Calu3 (cell line): Measurements from ENCODE around the gene AP2A1. TPM values are rescaled to one million over a fixed set of nuclear protein-coding genes. Genes with fewer than 3 reads are reported as not detected.

Source experiments
- BruUV-seq: library from RNA; stranded (reverse); fragments of 400-500 nt; replicated peaks from 2 replicates; lab custom pipeline; 2021; lab: Mats Ljungman, UMichigan
- CTCF ChIA-PET: fragments of 300-600 bp; sonication (Branson Sonifier 250); formaldehyde crosslinking; loops from one replicate; lab custom pipeline; 2022; ENCODE audit warnings: antibody characterized with exemption; lab: Charles Lee
- DNase-seq: peaks from one replicate; pipeline ENCODE4 v3.0.0; 2022
- H3K27ac Mint-ChIP-seq: one replicate; pipeline ENCODE4 v1.8.0; 2022; ENCODE audit warnings: mixed read lengths; ENCODE audit not compliant: unreplicated experiment
- H3K27me3 Mint-ChIP-seq: one replicate; pipeline ENCODE4 v1.8.0; 2022; ENCODE audit warnings: mixed read lengths; ENCODE audit not compliant: unreplicated experiment
- H3K36me3 Mint-ChIP-seq: one replicate; pipeline ENCODE4 v1.8.0; 2022; ENCODE audit warnings: mild to moderate bottlenecking, moderate library complexity, mixed read lengths; ENCODE audit not compliant: insufficient read depth, unreplicated experiment
- H3K4me1 Mint-ChIP-seq: one replicate; pipeline ENCODE4 v1.8.0; 2022; ENCODE audit warnings: mild to moderate bottlenecking, low read depth, mixed read lengths; ENCODE audit not compliant: unreplicated experiment
- H3K4me3 Mint-ChIP-seq: one replicate; pipeline ENCODE4 v1.8.0; 2022; ENCODE audit warnings: mild to moderate bottlenecking, low read depth, moderate library complexity, mixed read lengths; ENCODE audit not compliant: unreplicated experiment
- H3K9me3 Mint-ChIP-seq: one replicate; pipeline ENCODE4 v1.8.0; 2022; ENCODE audit warnings: low read depth, mixed read lengths; ENCODE audit not compliant: unreplicated experiment
- CTCF ChIP-seq: fragments of 200-600 bp; IDR thresholded peaks from one replicate; pipeline ENCODE4 v1.8.0; 2022; ENCODE audit warnings: antibody characterized with exemption; ENCODE audit not compliant: unreplicated experiment
- intact Hi-C: fragments of 100-400 bp; cut with micrococcal nuclease; formaldehyde crosslinking; loops from one replicate; pipeline ENCODE4 v1.10.0; 2022; ENCODE audit not compliant: unreplicated experiment
- total RNA-seq: library from RNA; stranded (reverse); gene quantifications from 2 replicates; pipeline ENCODE4 v1.2.3, GENCODE V29; 2022

The AP2A1 gene
- total RNA-seq, 1 experiment from 2014 or later: 89.0 TPM

DNA sequence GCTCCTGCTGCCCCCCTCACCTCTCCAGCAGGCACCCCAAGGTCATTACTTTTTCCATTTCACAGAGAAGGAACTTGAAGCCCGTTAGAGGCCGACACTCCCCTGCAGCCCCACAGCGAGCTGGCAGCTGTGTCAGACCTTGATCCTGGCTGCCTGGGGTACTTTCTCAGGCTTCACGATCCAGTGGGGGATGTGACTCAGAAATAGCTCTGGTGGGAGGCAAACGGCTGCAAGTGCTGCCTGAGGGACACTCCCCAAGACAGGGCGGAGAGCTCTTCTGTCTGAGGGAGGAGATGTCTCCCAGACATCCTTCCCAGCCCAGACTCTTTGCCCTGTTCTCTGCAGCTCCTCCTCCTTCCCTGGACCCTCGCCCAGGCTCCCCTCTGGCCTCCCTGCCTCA lies 8.5 kb upstream of the AP2A1 start:
- Mint-ChIP-seq H3K27ac (no peak overlapping the region), H3K9me3 (peaks cover 3% of the 10 kb centered on the region), H3K27me3 (peaks cover 18% of the 10 kb centered on the region), H3K4me1 (no peaks in the 10 kb centered on the region), H3K4me3 (no peak overlapping the region), H3K36me3 (no peaks in the 10 kb centered on the region)
- TF ChIP-seq CTCF: no peak
- no TSS peak for BruUV-seq
- intact Hi-C loops: no loop called here
- CTCF ChIA-PET: interaction anchor here (0.6 to 0.9 kb wide), 3 partner anchors 8 to 725 kb away, joined by 3 to 8 read pairs (median 6); partner anchors contain the start of gene AP2A1
- DNase-seq: no peak

DNA sequence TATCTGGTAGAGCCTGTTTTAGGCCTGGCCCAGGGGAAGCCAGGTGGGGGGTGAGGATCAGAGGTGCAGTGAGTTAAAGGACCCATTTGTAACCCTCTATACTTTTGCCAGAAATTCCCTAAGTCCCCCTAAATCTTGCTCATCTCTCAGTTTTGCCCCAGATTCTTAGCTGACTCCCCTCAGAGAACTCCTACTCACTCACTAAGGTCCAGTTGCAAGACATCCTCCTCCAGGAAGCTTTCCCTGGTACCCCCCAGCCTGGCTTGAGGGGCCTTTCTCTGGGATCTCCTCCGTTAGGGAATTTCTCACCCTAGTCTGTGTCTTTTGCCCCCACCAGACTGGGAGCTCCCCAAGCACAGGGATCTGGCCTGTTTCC lies 5.6 kb upstream of the AP2A1 start:
- CTCF ChIA-PET: no interaction called here
- intact Hi-C loops: no loop called here
- Mint-ChIP-seq H3K4me3 (no peak overlapping the region), H3K27me3 (peaks cover 18% of the 10 kb centered on the region), H3K27ac (no peak overlapping the region), H3K9me3 (no peaks in the 10 kb centered on the region), H3K4me1 (no peaks in the 10 kb centered on the region), H3K36me3 (peaks cover 4% of the 10 kb centered on the region)
- no peak for DNase-seq
- BruUV-seq: no TSS peak
- TF ChIP-seq CTCF: no peak

DNA sequence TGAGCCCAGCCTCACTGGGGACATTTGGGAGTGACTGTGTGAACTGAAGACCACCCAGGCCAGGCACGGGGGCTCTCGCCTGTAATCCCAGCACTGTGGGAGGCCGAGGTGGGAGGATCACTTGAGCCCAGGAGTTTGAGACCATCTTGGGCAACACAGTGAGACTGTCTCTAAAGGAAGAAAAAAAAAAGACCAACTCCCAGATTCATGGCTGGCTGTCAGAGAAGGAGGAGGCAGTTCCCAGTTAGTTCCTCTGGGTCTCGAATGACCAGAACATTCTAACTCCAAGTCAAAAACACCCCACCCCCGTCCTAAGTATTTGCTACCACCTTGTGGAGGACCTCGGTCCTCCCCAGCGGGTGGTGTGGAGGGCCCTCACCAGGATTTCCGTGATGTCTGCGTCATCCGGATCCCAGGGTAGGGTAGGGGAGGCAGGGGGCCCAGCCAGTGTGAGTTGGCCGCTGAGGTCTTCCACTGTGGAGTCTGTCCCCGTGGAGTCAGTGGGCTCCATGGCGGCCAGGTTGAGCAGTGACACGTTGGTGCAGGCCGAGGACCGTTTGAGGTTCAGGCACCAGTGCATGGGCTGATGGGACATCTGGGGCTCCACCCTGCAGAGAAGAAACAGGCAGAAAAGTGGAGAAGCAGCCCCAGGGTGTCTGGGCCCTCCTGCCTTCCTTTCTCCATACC lies 5.0 kb upstream of the AP2A1 start:
- TF ChIP-seq CTCF: no peak
- CTCF ChIA-PET: no interaction called here
- H3K4me1 Mint-ChIP-seq: no peaks in the 10 kb centered on the region
- no peak overlapping the region for H3K27ac Mint-ChIP-seq
- no peak overlapping the region for H3K4me3 Mint-ChIP-seq
- H3K36me3 Mint-ChIP-seq: peaks cover 9% of the 10 kb centered on the region
- no peak for DNase-seq
- no peaks in the 10 kb centered on the region for H3K9me3 Mint-ChIP-seq
- peaks cover 18% of the 10 kb centered on the region for H3K27me3 Mint-ChIP-seq
- BruUV-seq: no TSS peak
- intact Hi-C loops: no loop called here

DNA sequence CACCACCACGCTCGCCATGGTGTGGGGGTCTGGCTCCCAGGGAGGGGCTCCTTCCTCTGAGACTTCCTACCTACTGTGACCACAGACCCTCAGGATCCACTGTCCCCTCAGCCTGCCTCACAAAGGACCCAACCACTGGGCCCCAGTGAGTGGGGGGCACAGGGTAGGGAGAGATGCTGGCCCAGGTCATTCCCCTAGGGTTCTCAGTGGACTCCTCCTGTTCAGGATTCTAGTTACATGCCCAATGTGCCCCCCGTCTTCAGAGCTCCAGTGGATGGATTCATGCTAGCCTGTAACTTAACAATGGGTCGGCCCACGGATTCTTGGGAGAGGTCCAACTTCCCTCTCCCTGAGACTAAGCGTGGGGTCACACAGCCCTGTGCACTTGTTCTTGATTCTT lies 3.6 kb upstream of the AP2A1 start, which contains the start of gene TSKS:
TSS of gene TSKS (minus strand) at position 77 of the 400 bp plus-strand sequence. CDS start at position 18, 59 bp downstream.
- Mint-ChIP-seq H3K4me3 (no peak within 1 kb of the TSS), H3K27me3 (peaks cover 6% of the 10 kb centered on the region), H3K36me3 (peaks cover 22% of the 10 kb centered on the region), H3K27ac (no peak within 1 kb of the TSS), H3K9me3 (no peaks in the 10 kb centered on the region), H3K4me1 (peaks cover 11% of the 10 kb centered on the region)
- no peak for DNase-seq
- TF ChIP-seq CTCF: no peak
- CTCF ChIA-PET: interaction anchor here (0.7 kb wide), 1 partner anchor 97 kb away, joined by 6 read pairs; no protein-coding TSS in a partner anchor
- no TSS peak for BruUV-seq
- intact Hi-C loops: no loop called here
